Muscle layer of duodenum (tissue), 2 donors: ENCODE data around the gene MCRIP1.

Experiments used
- H3K27ac ChIP-seq: one replicate; pipeline ENCODE4 v1.7.0; 2013; ENCODE audit warnings: mild to moderate bottlenecking, low read length
- H3K27me3 ChIP-seq: one replicate; pipeline ENCODE4 v1.7.0; 2013; ENCODE audit warnings: low read depth, mild to moderate bottlenecking, control low read depth, low read length
- H3K36me3 ChIP-seq, 2 donors: one replicate each; pipeline ENCODE4 v1.7.0; 2013; ENCODE audit warnings: low read length in 2 of 2, control low read depth in 1 of 2, mild to moderate bottlenecking in 1 of 2; ENCODE audit not compliant: insufficient read depth in 2 of 2, control insufficient read depth in 1 of 2
- H3K4me1 ChIP-seq, 2 donors: one replicate each; pipeline ENCODE4 v1.7.0; 2013; ENCODE audit warnings: low read length in 2 of 2, mild to moderate bottlenecking in 2 of 2, control low read depth in 1 of 2, moderate library complexity in 1 of 2; ENCODE audit not compliant: insufficient read depth in 2 of 2, control insufficient read depth in 1 of 2
- H3K4me3 ChIP-seq, 2 donors: one replicate each; pipeline ENCODE4 v1.7.0; 2013; ENCODE audit warnings: low read length in 2 of 2, low read depth in 1 of 2, mild to moderate bottlenecking in 1 of 2
- H3K9me3 ChIP-seq, 2 donors: one replicate each; pipeline ENCODE4 v1.7.0; 2013; ENCODE audit warnings: low read length in 2 of 2, control low read depth in 1 of 2, mild to moderate bottlenecking in 1 of 2; ENCODE audit not compliant: control insufficient read depth in 1 of 2
- donor health status: healthy.

The MCRIP1 gene

GRCh38 chr17:81812571-81813370, 20.3 kb downstream of the MCRIP1 start:
- Histone ChIP-seq H3K9me3 (no peaks in the 10 kb centered on the region), H3K4me1 (no peaks in the 10 kb centered on the region), H3K27ac (no peak overlapping the region), H3K4me3 (no peak overlapping the region), H3K36me3 (no peaks in the 10 kb centered on the region), H3K27me3 (peaks cover 11% of the 10 kb centered on the region)

- Histone ChIP-seq H3K36me3 (no peaks in the 10 kb centered on the region), H3K27ac (no peak overlapping the region), H3K27me3 (peaks cover 11% of the 10 kb centered on the region)
These were observed 21.2 kb downstream of the MCRIP1 start for GRCh38 chr17:81811705-81812570.

GRCh38 chr17:81810892-81811704, 22.0 kb downstream of the MCRIP1 start:
- peaks cover 14% of the 10 kb centered on the region for H3K27me3 ChIP-seq
- no peaks in the 10 kb centered on the region for H3K9me3 ChIP-seq

More at GRCh38 chr17:81811705-81812570, 21.2 kb downstream of the MCRIP1 start:
- Histone ChIP-seq H3K4me3 (no peak overlapping the region), H3K4me1 (no peaks in the 10 kb centered on the region), H3K9me3 (no peaks in the 10 kb centered on the region)

GRCh38 chr17:81810476-81810875, 22.6 kb downstream of the MCRIP1 start:
- Histone ChIP-seq H3K4me3 (no peak overlapping the region), H3K27ac (no peak overlapping the region), H3K27me3 (peaks cover 20% of the 10 kb centered on the region), H3K9me3 (no peaks in the 10 kb centered on the region), H3K36me3 (no peaks in the 10 kb centered on the region), H3K4me1 (no peaks in the 10 kb centered on the region)

More at GRCh38 chr17:81810892-81811704, 22.0 kb downstream of the MCRIP1 start:
- Histone ChIP-seq H3K27ac (no peak overlapping the region), H3K4me3 (no peak overlapping the region), H3K36me3 (no peaks in the 10 kb centered on the region), H3K4me1 (no peaks in the 10 kb centered on the region)

- H3K36me3 ChIP-seq: no peaks in the 10 kb centered on the region
- H3K4me1 ChIP-seq: peaks cover 0 to 3% of the 10 kb centered on the region in 2 donors
- H3K27me3 ChIP-seq: peaks cover 26% of the 10 kb centered on the region
- H3K4me3 ChIP-seq: no peak overlapping the region
- H3K27ac ChIP-seq: no peak overlapping the region
- no peaks in the 10 kb centered on the region for H3K9me3 ChIP-seq
These were observed 23.5 kb downstream of the MCRIP1 start for GRCh38 chr17:81809556-81809998.

- Histone ChIP-seq H3K9me3 (no peaks in the 10 kb centered on the region), H3K27ac (no peak overlapping the region), H3K4me1 (peaks cover 0 to 8% of the 10 kb centered on the region in 2 donors), H3K4me3 (no peak overlapping the region), H3K36me3 (no peaks in the 10 kb centered on the region), H3K27me3 (peaks cover 29% of the 10 kb centered on the region)
These were observed 24.1 kb downstream of the MCRIP1 start for GRCh38 chr17:81808778-81809555.

GRCh38 chr17:81807839-81808238, 25.3 kb downstream of the MCRIP1 start:
- Histone ChIP-seq H3K4me1 (peaks cover 0 to 13% of the 10 kb centered on the region in 2 donors), H3K9me3 (no peaks in the 10 kb centered on the region), H3K27ac (no peak overlapping the region), H3K27me3 (peaks cover 36% of the 10 kb centered on the region), H3K36me3 (no peaks in the 10 kb centered on the region), H3K4me3 (no peak overlapping the region)

GRCh38 chr17:81807210-81807719, 25.8 kb downstream of the MCRIP1 start:
- peaks cover 41% of the 10 kb centered on the region for H3K27me3 ChIP-seq

GRCh38 chr17:81806461-81807209, 26.5 kb downstream of the MCRIP1 start:
- Histone ChIP-seq H3K36me3 (no peaks in the 10 kb centered on the region), H3K4me1 (peaks cover 0 to 13% of the 10 kb centered on the region in 2 donors), H3K27me3 (peaks cover 46% of the 10 kb centered on the region), H3K27ac (no peak overlapping the region), H3K9me3 (no peaks in the 10 kb centered on the region), H3K4me3 (no peak overlapping the region)

More at GRCh38 chr17:81807210-81807719, 25.8 kb downstream of the MCRIP1 start:
- Histone ChIP-seq H3K36me3 (no peaks in the 10 kb centered on the region), H3K9me3 (no peaks in the 10 kb centered on the region), H3K4me1 (peaks cover 0 to 13% of the 10 kb centered on the region in 2 donors), H3K27ac (no peak overlapping the region), H3K4me3 (no peak overlapping the region)
